ENCODE data around the gene MPL.

The MPL gene

GRCh38 chr1:43306688-43307457 is 30.7 kb upstream of the MPL start:
- DNase-seq, result no peak

GRCh38 chr1:43307458-43308158 is 30.0 kb upstream of the MPL start:
- DNase-seq, result no peak

GRCh38 chr1:43308635-43309404 is 28.8 kb upstream of the MPL start:
- DNase-seq, result no peak

GRCh38 chr1:43309405-43310025 is 28.1 kb upstream of the MPL start:
- no peak for DNase-seq

- DNase-seq, result no peak
These were observed 26.1 kb upstream of the MPL start for GRCh38 chr1:43311521-43311920.

GRCh38 chr1:43312212-43312623 is 25.4 kb upstream of the MPL start:
- no peak for DNase-seq

GRCh38 chr1:43312663-43313515 is 24.7 kb upstream of the MPL start:
- DNase-seq, result no peak

- no peak for DNase-seq
These were observed 23.8 kb upstream of the MPL start for GRCh38 chr1:43313771-43314170.

GRCh38 chr1:43314233-43314632 is 23.4 kb upstream of the MPL start:
- DNase-seq, result no peak

- no peak for DNase-seq
These were observed 22.1 kb upstream of the MPL start for GRCh38 chr1:43315481-43315880.

GRCh38 chr1:43315963-43316737 is 21.5 kb upstream of the MPL start:
- DNase-seq, result no peak

- no peak for DNase-seq
These were observed 20.7 kb upstream of the MPL start for GRCh38 chr1:43316738-43317520.

GRCh38 chr1:43317817-43318471 is 19.7 kb upstream of the MPL start:
- DNase-seq, result no peak

- DNase-seq, result no peak
These were observed 18.8 kb upstream of the MPL start for GRCh38 chr1:43318831-43319230.

- DNase-seq, result no peak
These were observed 18.3 kb upstream of the MPL start for GRCh38 chr1:43319288-43319687.

GRCh38 chr1:43319766-43320165 is 17.9 kb upstream of the MPL start:
- DNase-seq, result no peak

GRCh38 chr1:43321331-43321891 is 16.2 kb upstream of the MPL start:
- DNase-seq, result no peak

GRCh38 chr1:43322506-43322905 is 15.1 kb upstream of the MPL start:
- no peak for DNase-seq

GRCh38 chr1:43324810-43325209 is 12.8 kb upstream of the MPL start:
- DNase-seq, result no peak

- DNase-seq, result no peak
These were observed 12.2 kb upstream of the MPL start for GRCh38 chr1:43325381-43325780.

All from NCI-H774 (cell line).